Erythroblast (primary cell): ENCODE measurements around the gene PIK3C2A.

Source experiments
- GATA1 ChIP-seq: IDR thresholded peaks from 2 replicates; pipeline ENCODE4 v1.6.1; 2011; ENCODE audit warnings: low read depth, mild to moderate bottlenecking, control low read depth, low read length, moderate library complexity
- POLR2A ChIP-seq: IDR thresholded peaks from 2 replicates; pipeline ENCODE4 v1.6.1; 2011; ENCODE audit warnings: mild to moderate bottlenecking, low read length

GRCh38 chr11:17240780-17241179 is 33.0 kb upstream of the PIK3C2A start:
- TF ChIP-seq POLR2A (no peak), GATA1 (no peak)
